NCI-H748 (cell line): Measurements from ENCODE around the gene TRIM13.
"Not testable (repeated sequence)": the region's sequence is repeated elsewhere in the genome, so short reads cannot be mapped to it uniquely, and the experiment has no call there.

Experiments
- DNase-seq: peaks from one replicate; lab custom pipeline; 2025; ENCODE audit not compliant: unreplicated experiment; lab: John Stamatoyannopoulos, UW

Gene TRIM13

DNA sequence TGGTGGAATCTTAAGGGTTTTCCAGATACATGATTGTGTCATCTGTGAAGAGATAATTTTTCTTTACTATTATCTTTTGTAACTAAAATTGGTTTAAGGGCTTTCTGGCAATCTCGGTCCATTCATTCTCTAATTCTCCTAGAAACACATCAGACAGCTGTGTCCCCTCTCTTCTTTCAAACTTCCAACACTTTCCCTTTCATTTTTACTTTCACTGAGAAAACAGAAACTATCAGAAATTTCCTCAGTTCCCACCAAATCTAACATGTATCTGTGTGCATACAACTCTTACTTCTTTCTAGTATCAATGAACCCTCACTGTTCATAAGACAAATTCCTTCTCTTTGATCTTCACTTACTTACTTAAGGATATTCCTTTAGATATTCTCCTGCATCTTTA is 58.6 kb downstream of the TRIM13 start:
- no peak for DNase-seq

DNA sequence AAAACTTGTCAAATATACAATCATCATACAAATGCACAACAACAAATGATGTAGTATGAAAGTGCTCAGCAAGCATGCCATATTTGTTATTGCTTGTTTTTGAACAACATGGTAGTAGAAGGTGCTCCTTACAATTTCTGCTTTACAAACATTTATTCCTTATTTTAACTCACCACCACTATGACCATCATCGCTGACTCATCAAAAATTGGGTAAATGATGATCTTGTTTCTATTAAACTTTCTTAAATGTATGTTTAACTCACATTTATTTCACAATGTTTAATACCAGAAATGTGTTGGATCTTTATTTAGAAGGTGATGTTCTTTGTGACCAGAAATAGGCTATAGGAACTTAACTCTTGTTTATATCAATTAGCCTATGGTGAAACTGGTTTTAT is 63.9 kb downstream of the TRIM13 start:
- no peak for DNase-seq

DNA sequence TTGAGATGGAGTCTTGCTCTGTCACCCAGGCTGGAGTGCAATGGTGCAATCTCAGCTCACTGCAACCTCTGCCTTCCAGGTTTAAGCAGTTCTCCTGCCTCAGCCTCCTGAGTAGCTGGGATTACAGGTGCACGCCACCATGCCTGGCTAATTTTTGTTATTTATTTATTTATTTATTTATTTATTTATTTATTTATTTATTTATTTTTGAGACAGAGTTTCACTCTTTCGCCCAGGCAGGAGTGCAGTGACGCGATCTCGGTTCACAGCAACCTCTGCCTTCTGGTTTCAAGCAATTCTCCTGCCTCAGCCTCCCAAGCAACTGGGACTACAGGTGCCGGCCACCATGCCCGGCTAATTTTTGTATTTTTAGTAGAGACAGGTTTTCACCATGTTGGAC is 65.5 kb downstream of the TRIM13 start:
- DNase-seq = not testable (repeated sequence)

DNA sequence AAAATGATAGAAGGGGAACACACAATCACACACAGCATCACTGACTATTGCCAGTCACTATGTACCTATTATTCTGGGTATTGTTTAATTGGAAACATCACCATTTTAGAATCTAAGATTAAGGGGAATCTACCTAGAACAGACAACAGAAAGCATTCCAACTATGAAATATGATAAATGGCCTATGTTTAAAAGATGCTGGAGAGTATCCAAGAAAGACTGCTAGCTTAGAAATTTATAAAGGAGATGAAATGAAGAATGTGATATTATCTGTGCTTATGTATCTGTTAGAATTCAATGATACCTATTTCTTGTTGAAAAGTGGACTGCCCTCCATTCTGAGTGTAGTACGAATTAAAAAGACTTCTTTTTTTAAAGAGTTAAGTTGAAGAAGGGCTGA is 68.9 kb downstream of the TRIM13 start:
- DNase-seq = no peak
